Activated CD8-positive, alpha-beta memory T cell treated with anti-CD3 and anti-CD28 coated beads for 24 hours (primary cell): ENCODE data around the gene TAAR8.
A peak's percentile ranks its signal among the peaks of the same experiment; 100 is the strongest.
"Not testable (repeated sequence)": the region's sequence is repeated elsewhere in the genome, so short reads cannot be mapped to it uniquely, and the experiment has no call there.

Source experiments
- DNase-seq: peaks from one replicate; pipeline ENCODE4 v3.0.0-alpha.2; 2020

Gene TAAR8

DNA sequence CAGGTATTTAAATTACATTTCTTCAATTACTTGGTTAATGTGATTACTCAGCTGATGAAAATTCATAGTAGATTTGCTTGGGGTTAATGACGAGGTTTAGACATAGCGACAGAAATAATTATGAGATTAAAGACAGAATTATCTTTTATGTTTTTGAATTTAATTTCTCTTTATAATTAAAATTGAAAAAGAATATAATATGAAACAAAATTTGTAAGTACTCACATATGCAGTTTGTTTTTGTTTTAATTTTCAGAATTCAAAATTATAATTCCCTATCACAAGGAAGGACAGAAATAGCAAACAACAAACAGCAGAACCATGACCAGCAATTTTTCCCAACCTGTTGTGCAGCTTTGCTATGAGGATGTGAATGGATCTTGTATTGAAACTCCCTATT lies at the start of gene TAAR8:
TSS of gene TAAR8 (plus strand) at position 301 of the 400 bp plus-strand sequence. CDS start at position 322, 21 bp downstream.
- no peak for DNase-seq

- no peak for DNase-seq
These were observed 47.7 kb upstream of the TAAR8 start for GRCh38 chr6:132504757-132505156.

DNA sequence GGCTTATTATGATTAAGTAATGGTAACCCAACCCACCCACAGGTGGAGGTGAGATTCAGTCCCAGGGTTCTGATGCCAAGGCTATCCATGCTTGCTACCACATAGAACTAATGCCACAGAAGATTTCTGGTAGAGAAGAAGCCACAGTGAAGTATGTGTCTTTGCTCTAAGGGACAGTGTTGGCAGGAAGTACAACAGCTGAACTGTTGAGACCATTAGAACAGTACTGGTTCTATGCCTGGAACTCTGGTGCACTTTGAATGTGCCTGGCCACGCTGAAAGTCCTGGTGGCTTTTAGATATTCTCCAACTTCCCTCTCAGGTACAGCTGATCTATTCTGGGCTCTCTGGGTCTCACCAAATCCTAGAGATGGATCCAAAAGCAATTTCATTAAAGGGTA lies 47.3 kb upstream of the TAAR8 start:
- DNase-seq = no peak

DNA sequence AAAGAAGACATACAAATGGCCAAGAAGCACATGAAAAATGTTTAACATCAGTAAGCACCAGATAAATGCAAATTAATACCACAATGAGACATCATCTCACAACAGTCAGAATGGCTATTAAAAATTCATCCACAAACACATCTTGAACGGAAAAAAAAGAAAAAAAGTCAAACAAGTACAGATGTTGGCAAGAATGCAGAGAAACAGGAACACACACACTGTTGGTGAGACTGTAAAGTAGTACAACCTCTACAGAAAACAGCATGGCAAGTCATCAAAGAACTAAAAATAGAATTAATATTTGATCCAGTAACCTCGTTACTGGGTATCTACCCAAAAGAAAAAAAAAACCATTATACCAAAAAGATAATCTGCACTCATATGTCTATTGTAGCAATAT lies 46.0 kb upstream of the TAAR8 start:
- DNase-seq = no peak

DNA sequence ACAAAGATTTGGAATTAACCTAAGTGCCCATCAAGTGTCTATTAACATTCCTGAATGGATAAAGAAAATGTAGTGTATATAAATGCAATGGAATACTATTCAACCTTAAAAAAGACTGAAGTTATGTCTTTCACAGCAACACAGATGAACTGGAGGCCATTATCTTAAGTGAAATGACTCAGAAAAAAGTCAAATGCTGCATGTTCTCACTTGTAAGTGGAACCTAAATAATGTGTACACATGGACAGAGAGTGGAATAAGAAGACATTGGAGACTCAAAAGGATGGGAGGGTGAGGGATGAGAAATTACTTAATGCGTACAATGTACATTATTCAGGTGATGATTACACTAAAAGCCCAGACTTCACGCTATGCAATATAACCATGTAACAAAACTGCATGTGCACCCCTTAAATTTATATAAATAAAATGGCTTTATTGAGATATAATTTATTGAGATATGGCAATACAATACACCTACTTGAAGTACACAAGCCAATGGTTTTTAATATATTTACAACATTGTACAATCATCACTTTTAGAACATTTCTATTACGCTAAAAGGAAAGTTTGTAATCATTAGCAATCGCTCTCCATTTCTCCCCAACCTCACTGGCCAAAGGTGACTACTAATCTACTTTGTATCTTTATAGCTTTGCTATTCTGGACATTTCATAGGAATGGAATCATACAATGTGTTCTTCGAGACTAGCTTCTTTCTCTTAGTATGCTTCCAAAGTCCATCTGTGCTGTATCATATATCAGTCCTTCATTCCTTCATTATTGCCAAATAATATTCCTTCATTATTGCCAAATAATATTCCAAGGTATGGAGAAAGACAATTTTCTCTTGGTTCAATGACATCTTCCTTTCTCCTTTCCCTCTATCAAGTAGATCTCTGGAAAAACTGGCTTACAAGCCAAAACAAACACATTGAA lies 45.3 kb upstream of the TAAR8 start:
- DNase-seq = no peak

GRCh38 chr6:132511210-132511830 lies 41.2 kb upstream of the TAAR8 start:
- DNase-seq = no peak

DNA sequence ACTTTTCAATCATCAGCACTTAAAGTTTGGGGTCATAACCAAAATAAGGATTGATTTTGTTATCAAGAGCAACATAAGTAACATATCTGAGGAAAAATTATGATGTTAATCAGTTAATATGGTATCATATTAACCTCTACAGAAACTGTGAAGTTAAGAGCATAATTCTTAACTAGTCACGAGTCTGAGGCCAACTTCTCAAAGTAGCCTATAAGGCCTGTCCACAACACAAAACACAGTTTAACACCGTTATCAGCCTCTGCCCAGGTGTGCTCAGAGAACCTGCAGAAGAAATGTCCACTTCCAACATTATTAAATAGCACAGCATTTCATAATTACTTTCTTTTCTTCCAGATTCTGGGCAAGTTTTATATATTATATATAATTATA lies 40.6 kb upstream of the TAAR8 start:
- no peak for DNase-seq

GRCh38 chr6:132512342-132512637 lies 40.2 kb upstream of the TAAR8 start:
- DNase-seq = no peak

DNA sequence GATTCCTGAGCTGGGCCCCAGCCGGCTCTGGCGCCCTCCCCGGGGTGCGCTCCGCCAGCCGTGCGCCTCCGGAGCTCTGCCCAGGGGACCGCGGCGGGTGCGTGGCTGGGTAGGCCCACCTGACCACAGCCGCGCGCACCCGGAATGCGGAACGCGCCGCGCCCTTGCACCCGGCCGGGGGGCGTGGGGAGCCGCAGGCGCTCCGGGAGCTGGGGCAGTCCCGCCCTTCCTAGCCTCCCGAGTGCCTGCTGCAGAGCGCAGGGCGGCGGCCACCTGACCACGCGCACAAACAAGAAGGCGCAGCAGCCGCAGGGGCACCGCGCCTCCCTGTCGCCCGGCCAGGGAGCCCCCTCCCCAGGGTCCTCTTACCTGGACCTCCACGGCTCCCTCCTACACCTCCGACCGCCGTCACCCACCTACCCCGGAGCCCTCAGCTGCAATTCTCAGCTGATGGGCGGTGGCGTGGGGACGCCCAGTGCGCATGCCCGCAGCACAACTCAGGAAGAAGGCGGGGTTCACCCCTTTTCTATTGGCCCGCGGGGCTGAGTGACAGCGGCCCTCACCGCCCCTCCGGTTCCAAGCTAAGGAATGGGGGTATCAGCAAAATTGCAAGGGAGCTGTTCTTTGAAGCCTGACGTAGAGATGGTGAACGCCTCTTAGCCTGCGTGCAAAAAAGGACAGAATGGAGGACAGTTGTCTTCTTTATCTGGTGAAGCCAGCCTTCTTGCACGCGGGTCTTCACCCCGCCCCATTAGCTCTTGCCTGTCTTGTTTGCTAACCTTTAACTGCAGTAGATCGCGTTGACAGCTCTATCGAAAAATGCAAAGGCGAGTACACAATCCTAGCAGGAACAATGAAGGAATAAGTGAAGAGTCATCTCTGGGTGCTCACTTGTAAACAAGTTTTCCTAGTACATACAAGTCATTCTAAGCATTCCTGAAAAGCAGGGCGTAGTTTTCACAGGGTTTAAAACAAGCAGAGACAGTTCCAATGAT lies 39.5 kb upstream of the TAAR8 start, which contains the start of gene STX7:
TSS of gene STX7 (minus strand) at position 479 of the 995 bp plus-strand sequence. CDS start 9,586 bp downstream, outside the sequence.
- peak; percentile 94 for DNase-seq

- no peak for DNase-seq
These were observed 38.5 kb upstream of the TAAR8 start for GRCh38 chr6:132513831-132514545.

GRCh38 chr6:132515386-132515785 lies 37.1 kb upstream of the TAAR8 start:
- no peak for DNase-seq

- no peak for DNase-seq
These were observed 31.5 kb upstream of the TAAR8 start for GRCh38 chr6:132520953-132521352.

DNA sequence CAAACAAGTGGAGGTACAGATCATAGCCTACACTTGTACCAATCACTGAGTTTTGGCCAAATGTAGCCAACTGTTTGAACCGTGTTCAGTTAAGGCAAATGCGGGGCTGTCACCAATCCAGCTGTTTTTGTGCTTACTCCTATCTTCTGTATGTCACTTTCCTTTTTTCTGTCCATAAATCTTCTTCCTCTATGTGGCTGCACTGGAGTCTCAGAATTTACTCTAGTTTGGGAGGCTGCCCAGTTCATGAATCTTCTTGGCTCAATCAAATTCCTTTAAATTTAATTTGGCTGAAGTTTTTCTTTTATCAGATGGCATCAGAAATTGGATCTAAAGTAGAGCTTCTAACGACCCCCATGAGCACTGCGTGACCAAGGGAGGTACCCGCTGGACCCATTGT lies 27.8 kb upstream of the TAAR8 start:
- DNase-seq = no peak

- no peak for DNase-seq
These were observed 26.6 kb upstream of the TAAR8 start for GRCh38 chr6:132525866-132526265.

DNA sequence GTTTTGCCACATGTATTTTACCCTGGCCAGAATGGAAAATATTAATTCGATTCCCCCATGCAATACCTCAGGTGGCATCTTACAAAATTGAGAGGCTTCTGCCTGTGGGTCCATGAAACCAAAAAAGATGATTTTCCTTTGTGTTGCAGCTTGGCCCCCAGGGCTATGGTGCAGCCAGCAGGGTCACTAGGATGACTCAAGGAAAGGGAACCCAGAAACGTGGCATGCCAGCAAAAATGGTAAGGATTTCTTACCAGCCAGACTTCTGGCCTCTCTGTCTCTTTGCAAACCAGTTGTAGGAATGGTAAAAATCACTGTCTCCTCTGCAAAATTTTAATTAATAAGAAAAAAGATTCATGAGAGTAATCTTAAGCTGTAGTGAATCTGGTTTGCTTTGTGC lies 26.0 kb upstream of the TAAR8 start:
- no peak for DNase-seq

DNA sequence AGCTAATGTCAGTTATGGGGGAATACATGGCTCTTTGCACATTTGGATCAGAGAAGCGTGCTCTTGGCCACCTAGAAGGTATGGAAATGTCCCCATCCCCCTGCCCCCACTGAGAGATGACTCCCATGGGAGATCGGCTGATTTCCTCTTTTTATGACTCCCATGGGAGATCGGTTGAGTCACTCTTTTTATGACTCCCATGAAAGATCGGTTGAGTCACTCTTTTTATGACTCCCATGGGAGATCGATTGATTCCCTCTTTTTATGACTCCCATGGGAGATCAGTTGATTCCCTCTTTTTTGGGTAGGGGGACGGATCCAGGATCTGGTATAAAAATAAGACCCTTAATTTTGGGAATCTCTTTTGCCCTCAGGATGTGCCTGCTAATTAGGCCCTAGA lies 24.7 kb upstream of the TAAR8 start:
- no peak for DNase-seq

DNA sequence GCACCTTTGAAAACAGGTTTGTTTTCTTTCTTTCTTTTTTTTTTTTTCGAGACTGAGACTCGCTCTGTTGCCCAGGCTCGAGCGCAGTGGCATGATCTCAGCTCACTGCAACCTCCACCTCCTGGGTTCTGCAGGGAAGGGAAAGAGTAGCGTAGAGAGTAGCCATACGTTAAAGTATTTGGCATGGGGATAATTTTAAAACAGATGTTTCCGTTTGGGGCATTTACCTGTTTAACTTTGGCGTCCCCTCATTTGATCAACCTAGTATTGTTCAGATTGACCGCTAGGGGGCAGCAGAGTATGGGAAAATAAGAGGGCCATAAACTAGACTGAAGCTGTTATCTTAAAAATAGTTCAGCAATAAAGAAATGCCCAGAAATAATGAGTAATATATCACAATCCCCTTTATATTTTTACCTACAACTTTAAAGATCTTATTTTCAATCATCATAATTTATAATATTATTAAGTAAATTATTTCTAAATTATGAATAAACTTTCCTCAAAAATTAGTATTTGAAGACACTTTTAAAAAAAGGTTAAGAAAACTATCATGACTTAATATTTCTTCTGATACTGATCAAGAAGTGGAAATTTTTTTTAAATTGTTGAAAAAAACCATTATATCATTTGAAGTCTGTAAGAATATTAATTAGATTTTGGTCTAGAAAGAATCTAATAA lies 22.0 kb upstream of the TAAR8 start:
- DNase-seq = peak; percentile 80

- DNase-seq = not testable (repeated sequence)
These were observed 17.9 kb upstream of the TAAR8 start for GRCh38 chr6:132534546-132534945.

- no peak for DNase-seq
These were observed 15.3 kb upstream of the TAAR8 start for GRCh38 chr6:132537145-132537544.

DNA sequence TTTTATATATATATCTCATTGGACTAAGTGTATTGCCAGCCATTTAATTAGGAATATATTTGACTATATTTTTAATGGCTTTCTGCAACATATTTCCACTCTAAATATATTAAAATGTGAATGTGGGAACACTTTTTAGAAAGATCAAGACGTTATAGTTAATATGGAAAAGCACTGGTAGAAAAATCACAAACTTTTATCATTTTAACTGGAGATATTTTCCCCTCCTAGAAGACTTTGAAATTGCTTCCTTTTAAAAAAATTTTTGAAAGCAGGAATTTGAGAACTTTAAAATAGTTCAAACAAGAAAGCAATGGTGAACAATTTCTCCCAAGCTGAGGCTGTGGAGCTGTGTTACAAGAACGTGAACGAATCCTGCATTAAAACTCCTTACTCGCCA lies 14.5 kb upstream of the TAAR8 start, which contains the start of gene TAAR9:
TSS of gene TAAR9 (plus strand) at position 301 of the 400 bp plus-strand sequence. CDS start at position 314, 13 bp downstream.
- DNase-seq = no peak

- no peak for DNase-seq
These were observed 7.6 kb upstream of the TAAR8 start for GRCh38 chr6:132544826-132545225.
